A673 (cell line): ENCODE results near the gene DPP10. TPM values are rescaled to one million over a fixed set of nuclear protein-coding genes. Genes with fewer than 3 reads are reported as not detected.

Experiments
- BruUV-seq: library from RNA; stranded (reverse); fragments of 400-500 nt; replicated peaks from 2 replicates; lab custom pipeline; 2021; lab: Mats Ljungman, UMichigan
- CTCF ChIA-PET: fragments of 300-600 bp; sonication (Branson Sonifier 250); formaldehyde crosslinking; loops from one replicate; lab custom pipeline; 2022; ENCODE audit warnings: antibody characterized with exemption; lab: Charles Lee
- POLR2A ChIA-PET: fragments of 300-600 bp; sonication (Branson Sonifier 250); formaldehyde crosslinking; loops from one replicate; lab custom pipeline; 2022; ENCODE audit warnings: antibody characterized with exemption; ENCODE audit not compliant: low non-redundant PET; lab: Charles Lee
- DNase-seq: peaks from one replicate; pipeline ENCODE4 v3.0.0-alpha.2; 2015; ENCODE audit warnings: low spot score
- H3K27ac ChIP-seq: fragments of 200-600 bp; sonication (generic); 2 replicates; pipeline ENCODE4 v1.5.1; 2016; ENCODE audit warnings: mixed run types, low read depth, mild to moderate bottlenecking, mixed read lengths, antibody characterized with exemption, low read length; ENCODE audit not compliant: poor library complexity, severe bottlenecking
- H3K27me3 ChIP-seq: fragments of 200-600 bp; sonication (generic); replicated peaks from 2 replicates; pipeline ENCODE4 v1.6.1; 2017; ENCODE audit warnings: mixed run types, low read depth, mild to moderate bottlenecking, mixed read lengths, antibody characterized with exemption, low read length; ENCODE audit not compliant: insufficient read depth, poor library complexity
- H3K36me3 ChIP-seq: fragments of 200-600 bp; sonication (generic); 2 replicates; pipeline ENCODE4 v1.6.1; 2016; ENCODE audit warnings: mixed run types, mild to moderate bottlenecking, mixed read lengths, antibody characterized with exemption, low read length; ENCODE audit not compliant: insufficient read depth, poor library complexity, severe bottlenecking
- H3K4me1 ChIP-seq: fragments of 200-600 bp; sonication (generic); 2 replicates; pipeline ENCODE4 v1.6.1; 2017; ENCODE audit warnings: mixed run types, mild to moderate bottlenecking, mixed read lengths, antibody characterized with exemption, low read length; ENCODE audit not compliant: insufficient read depth, poor library complexity, severe bottlenecking
- H3K4me3 ChIP-seq: fragments of 200-600 bp; sonication (generic); 2 replicates; pipeline ENCODE4 v1.5.1; 2016; ENCODE audit warnings: low read depth, mixed run types, mild to moderate bottlenecking, mixed read lengths, low read length; ENCODE audit not compliant: poor library complexity, severe bottlenecking
- H3K9me3 ChIP-seq: fragments of 200-600 bp; sonication (generic); 2 replicates; pipeline ENCODE4 v1.6.1; 2016; ENCODE audit warnings: mixed run types, low read depth, mild to moderate bottlenecking, mixed read lengths, antibody characterized with exemption, low read length; ENCODE audit not compliant: poor library complexity, severe bottlenecking
- CTCF ChIP-seq: fragments of 300-800, 200-600 bp; sonication (generic); conservative IDR thresholded peaks from 2 replicates; pipeline ENCODE4 v1.5.1; 2017; ENCODE audit warnings: low read depth, mild to moderate bottlenecking, antibody characterized with exemption, low read length, moderate library complexity, mixed read lengths
- EZH2 ChIP-seq: fragments of 200-600 bp; sonication (generic); IDR thresholded peaks from 2 replicates; pipeline ENCODE4 v1.6.1; 2017; ENCODE audit warnings: borderline replicate concordance, low read depth, mild to moderate bottlenecking, mixed read lengths, antibody characterized with exemption, low read length; ENCODE audit not compliant: poor library complexity, severe bottlenecking
- intact Hi-C: fragments of 100-400 bp; cut with micrococcal nuclease; formaldehyde crosslinking; loops from one replicate; pipeline ENCODE4 v1.10.0; 2022; ENCODE audit not compliant: unreplicated experiment
- total RNA-seq: library from RNA; stranded (reverse); gene quantifications from 2 replicates; pipeline ENCODE4 v1.2.3, GENCODE V29; 2021

DPP10 gene
- total RNA-seq, 1 experiment from 2014 or later, result not detected

DNA sequence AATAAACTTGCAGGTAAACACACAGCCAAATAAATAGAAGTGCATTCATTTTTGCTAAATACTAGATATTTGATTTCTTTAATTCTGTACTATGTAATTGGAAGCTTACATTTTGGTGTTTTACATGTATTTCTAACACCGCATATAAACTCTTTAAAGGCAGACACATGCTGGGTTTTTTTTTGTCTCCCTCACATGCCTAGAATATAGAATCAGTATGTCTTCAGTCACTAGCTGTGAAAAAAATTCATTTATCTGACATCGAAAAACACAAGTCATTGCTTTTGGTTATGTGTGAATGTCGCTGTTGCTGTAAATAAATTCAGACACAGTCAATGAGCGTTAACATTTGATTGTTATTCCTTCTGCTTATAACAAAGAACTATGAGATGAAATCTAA is 1101.0 kb downstream of the DPP10 start:
- Histone ChIP-seq H3K27me3 (no peaks in the 10 kb centered on the region), H3K4me3 (no peak overlapping the region), H3K4me1 (no peaks in the 10 kb centered on the region), H3K27ac (no peak overlapping the region), H3K36me3 (no peaks in the 10 kb centered on the region), H3K9me3 (peaks cover 7% of the 10 kb centered on the region)
- no TSS peak for BruUV-seq
- ChIA-PET POLR2A (no interaction called here), CTCF (no interaction called here)
- no peak for DNase-seq
- intact Hi-C loops, result no loop called here
- TF ChIP-seq EZH2 (no peak), CTCF (no peak)

- no TSS peak for BruUV-seq
- intact Hi-C loops, result no loop called here
- no peak overlapping the region for H3K27ac ChIP-seq
- DNase-seq, result no peak
- no peak overlapping the region for H3K4me3 ChIP-seq
- no peaks in the 10 kb centered on the region for H3K27me3 ChIP-seq
- TF ChIP-seq CTCF, result no peak
- TF ChIP-seq EZH2, result no peak
- no peaks in the 10 kb centered on the region for H3K36me3 ChIP-seq
- ChIA-PET CTCF (no interaction called here), POLR2A (no interaction called here)
- H3K4me1 ChIP-seq, result no peaks in the 10 kb centered on the region
- H3K9me3 ChIP-seq, result peaks cover 6% of the 10 kb centered on the region
Measured at GRCh38 chr2:115549611-115550130, 1107.2 kb downstream of the DPP10 start.

- H3K36me3 ChIP-seq, result no peaks in the 10 kb centered on the region
- H3K27me3 ChIP-seq, result no peaks in the 10 kb centered on the region
- CTCF ChIA-PET, result no interaction called here
- BruUV-seq, result no TSS peak
- H3K4me3 ChIP-seq, result no peak overlapping the region
- intact Hi-C loops, result no loop called here
- POLR2A ChIA-PET, result no interaction called here
- no peak for TF ChIP-seq EZH2
- no peak for TF ChIP-seq CTCF
- no peaks in the 10 kb centered on the region for H3K4me1 ChIP-seq
- no peak for DNase-seq
- H3K27ac ChIP-seq, result no peak overlapping the region
- H3K9me3 ChIP-seq, result peaks cover 10% of the 10 kb centered on the region
Measured at GRCh38 chr2:115552726-115553125, 1110.3 kb downstream of the DPP10 start.
